HEK293 (cell line): ENCODE results near the gene ZNF217.
"Not testable (repeated sequence)": the region's sequence is repeated elsewhere in the genome, so short reads cannot be mapped to it uniquely, and the experiment has no call there.

Experiments used
- CTCF ChIA-PET: fragments of 350-600 bp; formaldehyde crosslinking; extraction: SDS; loops from one replicate; lab custom pipeline; 2021; ENCODE audit warnings: antibody characterized with exemption; lab: Yijun Ruan, JAX
- POLR2A ChIA-PET: fragments of 300-600 bp; formaldehyde crosslinking; extraction: SDS; loops from one replicate; lab custom pipeline; 2020; ENCODE audit warnings: antibody characterized with exemption, inconsistent platforms; lab: Yijun Ruan, JAX
- H3K27ac ChIP-seq: fragments of 200-500 bp; sonication (Bioruptor generic); 2 replicates; pipeline ENCODE4 v1.5.1; 2014; ENCODE audit warnings: low read depth, low read length, control low read depth, inconsistent platforms; ENCODE audit errors: extremely low read depth
- H3K36me3 ChIP-seq, 2 experiments: fragments of 200-500 bp in 1 of 2; sonication (Bioruptor generic) in 1 of 2; 1 replicate in 1 of 2; 2 replicates in 1 of 2; pipeline ENCODE4 v1.5.1; 2014 to 2017; ENCODE audit warnings: inconsistent platforms in 2 of 2, low read length in 2 of 2; ENCODE audit not compliant: control insufficient read depth in 2 of 2, insufficient read depth in 1 of 2
- H3K4me1 ChIP-seq: fragments of 200-500 bp; sonication (Bioruptor generic); 2 replicates; pipeline ENCODE4 v1.5.1; 2014; ENCODE audit warnings: mild to moderate bottlenecking, low read length, inconsistent platforms; ENCODE audit not compliant: control insufficient read depth, insufficient read depth
- H3K4me3 ChIP-seq: 2 replicates; pipeline ENCODE4 v1.5.1; 2011; ENCODE audit warnings: low read depth, mild to moderate bottlenecking, control low read depth, low read length, moderate library complexity
- H3K9me3 ChIP-seq: fragments of 200-500 bp; sonication (Bioruptor generic); 2 replicates; pipeline ENCODE4 v1.5.1; 2014; ENCODE audit warnings: low read depth, low read length, inconsistent platforms; ENCODE audit not compliant: control insufficient read depth, insufficient read depth
- OSR2 ChIP-seq: fragments of 450-650 bp; formaldehyde crosslinking; IDR thresholded peaks from 2 replicates; pipeline ENCODE4 v1.5.1; 2016; ENCODE audit warnings: missing biosample characterization, missing genetic modification characterization
- SCRT1 ChIP-seq: fragments of 450-650 bp; formaldehyde crosslinking; IDR thresholded peaks from 2 replicates; pipeline ENCODE4 v1.5.1; 2016; ENCODE audit warnings: missing biosample characterization, missing genetic modification characterization, borderline replicate concordance
- SCRT2 ChIP-seq: fragments of 450-650 bp; formaldehyde crosslinking; IDR thresholded peaks from 2 replicates; pipeline ENCODE4 v1.5.1; 2016; ENCODE audit warnings: missing biosample characterization, missing genetic modification characterization
- ZFP41 ChIP-seq: fragments of 450-650 bp; formaldehyde crosslinking; IDR thresholded peaks from 2 replicates; pipeline ENCODE4 v1.5.1; 2016; ENCODE audit warnings: missing biosample characterization, missing genetic modification characterization, borderline replicate concordance
- ZNF335 ChIP-seq: fragments of 450-650 bp; formaldehyde crosslinking; conservative IDR thresholded peaks from 2 replicates; pipeline ENCODE4 v1.5.1; 2016; ENCODE audit warnings: missing biosample characterization, missing genetic modification characterization
- ZNF600 ChIP-seq: fragments of 450-650 bp; formaldehyde crosslinking; IDR thresholded peaks from 2 replicates; pipeline ENCODE4 v1.5.1; 2016; ENCODE audit warnings: missing biosample characterization, missing genetic modification characterization

ZNF217 gene

DNA sequence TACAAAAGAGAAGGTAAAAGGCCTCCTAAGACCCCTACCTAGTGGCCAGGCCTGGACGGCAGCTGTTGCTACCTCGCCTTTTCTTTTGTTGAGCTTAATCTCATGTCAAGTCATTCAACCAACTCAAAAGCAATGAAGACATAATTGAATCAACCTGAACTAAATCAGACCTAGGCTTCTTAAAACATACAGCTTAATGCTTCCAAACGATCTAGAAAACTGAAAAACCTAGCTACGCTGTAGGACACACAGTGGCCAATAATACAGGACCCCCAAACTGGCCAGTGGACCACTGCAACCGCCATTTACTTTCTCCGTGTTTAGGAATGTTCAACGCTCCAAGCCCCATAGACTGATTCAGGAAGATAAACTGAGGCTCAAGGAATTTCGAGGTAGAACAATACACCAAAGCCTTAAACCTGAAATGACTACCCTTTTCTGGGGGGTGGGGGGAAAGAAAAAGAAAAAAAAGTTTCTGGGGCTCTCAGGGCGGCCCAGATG lies 1.6 kb downstream of the ZNF217 start:
- H3K9me3 ChIP-seq, H3K4me1 ChIP-seq, CTCF ChIA-PET, H3K36me3 ChIP-seq: not testable (repeated sequence)
- peak overlapping the region; percentile 90 for H3K27ac ChIP-seq
- peak; percentile 40; the same call in 1 of the 2 replicates for TF ChIP-seq ZNF335 (tag by site-specific recombination)
- H3K4me3 ChIP-seq: peak overlapping the region; percentile 80
- POLR2A ChIA-PET: interaction anchor here (0.5 to 0.7 kb wide), 3 partner anchors 18 to 173 kb away, joined by 3 to 5 read pairs (median 4); no protein-coding TSS in a partner anchor

DNA sequence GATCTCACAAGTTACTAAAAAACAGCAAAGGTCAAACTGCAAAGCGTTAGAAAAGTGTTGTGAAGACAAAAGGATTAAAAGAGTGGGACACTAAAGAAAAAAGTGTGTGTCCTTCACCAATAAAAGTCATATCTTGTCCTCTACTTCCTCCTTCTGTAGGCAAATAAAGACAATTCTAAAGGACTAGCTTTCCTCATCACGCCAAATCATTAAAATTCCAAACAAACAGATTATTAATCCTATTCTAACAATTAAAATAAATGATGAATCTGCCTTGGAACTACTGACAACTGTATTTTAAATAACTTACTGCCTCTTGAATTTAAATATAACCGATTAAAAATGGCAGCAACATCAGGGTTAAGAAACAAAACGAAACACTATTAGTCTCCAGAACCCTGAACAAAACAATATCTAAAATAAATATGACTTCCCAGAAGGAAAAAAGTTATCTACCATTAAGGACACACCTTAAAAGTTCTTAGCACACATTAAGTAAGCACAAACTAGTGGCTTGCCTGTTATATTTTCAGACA lies 2.4 kb downstream of the ZNF217 start:
- H3K4me1 ChIP-seq, POLR2A ChIA-PET, H3K9me3 ChIP-seq, H3K36me3 ChIP-seq, CTCF ChIA-PET: not testable (repeated sequence)
- peak overlapping the region; percentile 14; the same call in 1 of the 2 replicates for H3K4me3 ChIP-seq
- H3K27ac ChIP-seq: peak overlapping the region; percentile 44; the same call in 1 of the 2 replicates

DNA sequence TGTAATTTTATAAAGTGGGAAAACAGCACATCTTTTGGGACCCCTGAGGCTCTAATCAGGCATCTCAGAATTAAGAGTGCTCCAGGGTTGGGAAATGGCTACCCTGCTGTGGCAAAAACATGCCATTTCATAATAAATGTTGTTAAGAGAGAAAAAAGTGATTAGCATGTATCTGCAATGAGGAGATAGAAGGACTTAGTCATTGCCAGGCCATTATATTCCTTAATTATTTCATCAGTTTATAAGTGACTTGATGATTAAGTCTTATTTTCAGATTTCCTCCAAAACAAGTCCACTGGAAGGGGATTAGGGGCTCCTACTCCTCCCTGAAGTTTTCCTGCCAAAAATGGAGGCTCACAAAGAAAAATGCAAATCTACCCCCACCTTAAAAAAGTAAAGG lies 3.0 kb downstream of the ZNF217 start:
- H3K4me1 ChIP-seq, CTCF ChIA-PET, H3K9me3 ChIP-seq, POLR2A ChIA-PET, H3K4me3 ChIP-seq, H3K36me3 ChIP-seq: not testable (repeated sequence)
- H3K27ac ChIP-seq: 0 out of 2 replicates have a peak overlapping the region, but pooled peaks have one; percentile 44

DNA sequence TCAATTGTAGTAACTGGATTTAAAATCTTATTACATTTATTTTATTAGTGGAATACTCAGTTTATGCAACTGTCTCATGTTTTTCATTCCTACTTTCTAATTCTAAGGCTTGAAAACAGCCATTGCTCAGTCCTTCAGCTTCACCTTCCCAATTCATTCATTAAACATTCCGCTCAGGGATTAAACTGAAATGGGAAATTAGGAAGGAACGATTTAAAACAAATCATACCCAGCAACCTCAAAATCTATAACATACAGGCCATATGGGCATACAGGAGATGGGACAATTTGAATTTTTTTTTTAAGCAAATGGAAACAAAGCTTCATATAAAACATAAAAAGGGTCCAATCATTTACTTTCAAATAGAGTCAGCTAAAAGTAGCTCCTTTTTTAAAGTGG lies 3.5 kb downstream of the ZNF217 start:
- CTCF ChIA-PET, H3K9me3 ChIP-seq, H3K4me3 ChIP-seq, H3K36me3 ChIP-seq, POLR2A ChIA-PET, H3K4me1 ChIP-seq: not testable (repeated sequence)
- peak overlapping the region; percentile 2; the same call in 1 of the 2 replicates for H3K27ac ChIP-seq

DNA sequence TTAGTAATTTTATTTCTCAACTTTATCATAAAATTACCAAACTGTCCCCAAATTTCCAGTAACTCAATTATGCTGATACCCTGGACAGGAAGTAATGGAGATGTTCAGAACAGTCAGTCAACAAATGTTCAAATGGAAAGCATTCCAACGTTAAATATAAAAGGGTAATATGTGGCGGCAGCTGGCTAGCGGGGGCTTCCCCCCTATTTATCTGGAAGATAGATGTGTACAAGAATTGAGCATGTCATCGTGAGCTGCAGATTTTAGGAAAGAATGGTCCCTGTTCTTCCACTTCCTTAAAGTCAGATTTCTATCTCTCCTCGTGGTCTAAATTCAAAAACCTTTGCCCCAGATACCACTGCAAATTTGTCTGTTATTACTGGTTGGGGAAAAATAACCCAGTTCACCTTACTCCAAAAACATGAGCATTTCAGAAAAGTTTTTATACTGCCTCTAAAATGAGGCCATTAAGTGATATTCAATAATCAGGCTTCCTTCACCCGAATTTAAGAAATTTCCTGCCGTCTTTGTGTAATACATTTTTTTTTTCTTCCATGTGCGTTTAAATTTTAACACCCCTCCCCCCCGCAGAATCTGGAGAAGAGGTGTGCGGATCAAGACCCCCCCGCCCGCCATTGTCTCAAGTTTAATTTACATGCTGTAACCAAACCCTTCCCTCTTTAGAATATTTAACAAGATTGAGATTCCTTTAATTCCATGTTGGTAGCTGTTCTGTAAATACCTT lies 4.1 kb downstream of the ZNF217 start:
- H3K9me3 ChIP-seq, H3K27ac ChIP-seq, H3K4me3 ChIP-seq, CTCF ChIA-PET, H3K36me3 ChIP-seq, POLR2A ChIA-PET, H3K4me1 ChIP-seq: not testable (repeated sequence)

DNA sequence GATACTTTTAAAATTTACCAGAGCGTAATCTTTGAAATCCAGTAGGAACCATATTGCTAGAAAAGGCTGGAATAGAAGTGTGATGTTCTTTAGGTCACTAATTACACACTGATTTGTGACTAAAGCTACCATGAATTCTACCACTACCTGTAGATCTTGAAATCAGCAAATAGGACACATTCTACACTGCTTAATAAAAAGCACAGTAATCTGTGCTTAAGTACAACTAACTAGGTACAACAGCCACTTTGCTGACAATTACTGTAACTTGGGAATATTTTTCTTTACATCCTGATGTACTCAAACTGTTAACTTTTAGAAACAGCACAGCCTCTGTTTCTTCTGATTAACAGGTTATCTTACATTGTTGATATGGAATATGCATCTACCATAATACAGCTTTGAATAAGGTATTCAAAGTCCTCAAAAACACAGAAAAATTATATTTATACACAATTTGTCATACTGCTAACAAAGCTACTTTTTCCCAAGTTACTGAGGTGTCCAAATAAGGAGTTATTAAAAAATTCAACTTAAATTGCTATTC lies 6.4 kb downstream of the ZNF217 start:
- H3K9me3 ChIP-seq, POLR2A ChIA-PET, H3K4me1 ChIP-seq, H3K27ac ChIP-seq: not testable (repeated sequence)
- TF ChIP-seq SCRT2 (peak; percentile 79), SCRT1 (tag by site-specific recombination) (0 out of 2 replicates have a peak, but pooled peaks have one; percentile 13), ZNF600 (tag by site-specific recombination) (peak; percentile 64; the same call in 1 of the 2 replicates)
- TF ChIP-seq, all 188 proteins: peak for 3; not testable (repeated sequence) for 185
- not testable (repeated sequence) for H3K4me3 ChIP-seq, H3K36me3 ChIP-seq
- CTCF ChIA-PET: interaction anchor here (0.6 kb wide), 1 partner anchor 261 kb away, joined by 4 read pairs; no protein-coding TSS in a partner anchor

DNA sequence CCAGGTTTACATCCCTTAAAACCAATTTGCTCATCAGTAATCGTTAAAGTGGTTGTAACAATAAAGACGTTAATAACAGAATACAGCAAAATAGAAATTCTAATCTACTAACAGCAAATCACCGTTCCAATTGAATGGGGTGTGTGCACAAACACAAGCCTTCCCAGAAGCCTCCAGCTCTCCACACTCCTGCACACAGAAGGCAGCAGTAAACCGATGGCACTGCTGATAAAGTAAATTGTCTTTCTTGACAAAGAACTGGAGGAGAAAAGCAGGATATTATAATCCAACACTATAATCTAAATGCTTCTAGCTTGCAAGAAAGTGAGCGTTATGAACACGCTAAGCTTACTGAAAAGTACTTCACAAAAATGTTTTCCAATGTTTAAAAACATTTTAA lies 7.0 kb downstream of the ZNF217 start:
- POLR2A ChIA-PET: no interaction called here
- TF ChIP-seq ZFP41: no peak
- peak; percentile 30; the same call in 1 of the 2 replicates for TF ChIP-seq OSR2 (tag by site-specific recombination)
- Histone ChIP-seq H3K27ac (no peak overlapping the region), H3K36me3 (peaks cover 0 to 14% of the 10 kb centered on the region in 2 experiments; a peak in 1 of 3 replicates), H3K4me1 (0 out of 2 replicates have a peak, but pooled peaks cover 4% of the 10 kb centered on the region), H3K9me3 (no peaks in the 10 kb centered on the region), H3K4me3 (no peak overlapping the region)
- CTCF ChIA-PET: interaction anchor here (0.9 kb wide), 1 partner anchor 353 kb away, joined by 3 read pairs; no protein-coding TSS in a partner anchor

DNA sequence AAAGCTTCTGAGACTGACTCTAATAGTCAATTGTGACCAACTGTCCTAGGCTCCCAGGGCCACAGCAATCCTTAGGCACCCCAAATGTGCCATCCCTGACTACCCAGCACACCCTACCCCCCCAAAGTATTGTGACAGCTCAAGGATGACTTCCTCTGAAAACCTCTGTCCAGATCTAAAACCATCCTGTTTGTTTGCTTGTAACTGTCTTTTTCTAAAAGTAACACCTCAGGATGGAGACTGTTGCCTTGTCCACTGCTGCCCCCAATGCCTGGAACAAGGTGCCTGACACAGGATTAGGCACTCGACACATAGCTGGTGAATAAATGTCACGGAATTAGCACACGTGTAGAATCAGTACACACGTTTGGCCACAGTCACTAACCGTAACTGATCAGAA lies 7.7 kb downstream of the ZNF217 start:
- H3K9me3 ChIP-seq, H3K4me3 ChIP-seq, H3K27ac ChIP-seq, POLR2A ChIA-PET, H3K4me1 ChIP-seq: not testable (repeated sequence)
- CTCF ChIA-PET: interaction anchor here (0.9 kb wide), 1 partner anchor 354 kb away, joined by 3 read pairs; no protein-coding TSS in a partner anchor
- H3K36me3 ChIP-seq: peaks cover 0 to 22% of the 10 kb centered on the region in 2 experiments; a peak in 1 of 3 replicates

DNA sequence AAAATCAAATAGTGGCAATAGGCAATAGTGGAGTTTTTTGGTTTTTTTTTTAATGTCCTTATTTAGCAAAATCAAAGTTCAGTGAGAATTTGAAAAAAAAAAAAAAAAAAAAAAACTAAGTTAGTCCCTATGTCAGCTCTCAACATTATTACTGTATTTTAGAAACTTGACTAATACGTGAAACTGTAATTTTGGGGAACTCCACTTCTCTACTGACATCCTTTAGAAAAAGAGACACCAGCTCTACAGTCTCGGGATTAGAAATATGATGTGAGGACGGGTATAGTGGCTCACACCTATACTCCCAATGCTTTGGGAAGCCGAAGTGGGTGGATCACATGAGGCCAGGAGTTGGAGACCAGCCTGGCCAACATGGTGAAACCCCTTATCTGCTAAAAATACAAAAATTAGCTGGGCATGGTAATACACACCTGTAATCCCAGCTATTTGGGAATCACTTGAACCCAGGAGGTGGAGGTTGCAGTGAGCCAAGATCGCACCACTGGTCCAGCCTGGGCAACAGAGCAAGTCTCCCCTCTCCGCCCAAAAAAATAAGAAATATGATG lies 8.6 kb downstream of the ZNF217 start:
- H3K9me3 ChIP-seq, H3K4me1 ChIP-seq, CTCF ChIA-PET, H3K4me3 ChIP-seq, H3K27ac ChIP-seq, POLR2A ChIA-PET: not testable (repeated sequence)
- H3K36me3 ChIP-seq: peaks cover 0 to 30% of the 10 kb centered on the region in 2 experiments; a peak in 1 of 3 replicates
